Tibial nerve (tissue), 3 donors: ENCODE measurements around the gene ZNF467.

ENCODE experiments used
- POLR2A ChIP-seq, 2 donors: fragments of 450-650 bp; IDR thresholded peaks; one replicate each; pipeline ENCODE4 v1.6.1; 2017; ENCODE audit warnings: antibody characterized with exemption in 2 of 2, mild to moderate bottlenecking in 2 of 2, moderate library complexity in 2 of 2
- TF ChIP-seq, protein P1 (sequence below), 5 experiments: fragments of 200-600 bp in 3 of 5; fragments of 450-650 bp in 2 of 5; sonication (generic) in 3 of 5; IDR thresholded peaks; one replicate each; pipeline ENCODE4 v1.5.1; 2016 to 2019; ENCODE audit warnings: antibody characterized with exemption in 5 of 5, mild to moderate bottlenecking in 3 of 5, moderate library complexity in 2 of 5

DNA sequence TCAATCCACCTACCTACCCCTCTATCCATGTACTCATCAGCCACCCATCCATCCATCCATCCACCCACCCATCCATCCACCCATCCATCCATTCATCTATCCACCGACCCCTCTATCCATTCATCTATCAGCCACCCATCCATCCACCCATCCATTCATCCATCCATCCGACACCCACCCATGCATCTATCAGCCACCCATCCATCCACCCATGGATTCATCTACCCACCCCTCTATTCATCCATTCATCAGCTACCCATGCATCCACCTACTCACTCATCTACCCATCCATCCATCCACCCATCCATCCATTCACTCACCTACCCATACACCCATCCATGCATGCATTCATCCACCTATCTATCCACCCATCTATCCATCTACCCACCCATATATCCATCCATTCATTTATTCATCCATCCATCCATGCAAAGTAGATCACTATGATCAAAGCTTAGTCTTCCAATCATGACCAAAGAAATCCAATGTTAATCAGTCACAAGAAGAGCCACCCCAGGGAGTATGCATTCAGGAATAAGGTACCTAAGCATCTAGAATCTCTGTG, 27.7 kb upstream of the ZNF467 start:
- TF ChIP-seq, protein P1, sequence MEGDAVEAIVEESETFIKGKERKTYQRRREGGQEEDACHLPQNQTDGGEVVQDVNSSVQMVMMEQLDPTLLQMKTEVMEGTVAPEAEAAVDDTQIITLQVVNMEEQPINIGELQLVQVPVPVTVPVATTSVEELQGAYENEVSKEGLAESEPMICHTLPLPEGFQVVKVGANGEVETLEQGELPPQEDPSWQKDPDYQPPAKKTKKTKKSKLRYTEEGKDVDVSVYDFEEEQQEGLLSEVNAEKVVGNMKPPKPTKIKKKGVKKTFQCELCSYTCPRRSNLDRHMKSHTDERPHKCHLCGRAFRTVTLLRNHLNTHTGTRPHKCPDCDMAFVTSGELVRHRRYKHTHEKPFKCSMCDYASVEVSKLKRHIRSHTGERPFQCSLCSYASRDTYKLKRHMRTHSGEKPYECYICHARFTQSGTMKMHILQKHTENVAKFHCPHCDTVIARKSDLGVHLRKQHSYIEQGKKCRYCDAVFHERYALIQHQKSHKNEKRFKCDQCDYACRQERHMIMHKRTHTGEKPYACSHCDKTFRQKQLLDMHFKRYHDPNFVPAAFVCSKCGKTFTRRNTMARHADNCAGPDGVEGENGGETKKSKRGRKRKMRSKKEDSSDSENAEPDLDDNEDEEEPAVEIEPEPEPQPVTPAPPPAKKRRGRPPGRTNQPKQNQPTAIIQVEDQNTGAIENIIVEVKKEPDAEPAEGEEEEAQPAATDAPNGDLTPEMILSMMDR (IDR thresholded peaks at IDR 0.05): no peak
- no peak for TF ChIP-seq POLR2A (IDR thresholded peaks at IDR 0.05)
